Neural cell (in vitro differentiated cells): ENCODE data around the gene COL15A1. TPM values are rescaled to one million over a fixed set of nuclear protein-coding genes. Genes with fewer than 3 reads are reported as not detected.

Experiments
- H2AFZ ChIP-seq: fragments of 200-600, 300-800 bp; sonication (generic), shearing (Covaris generic); 2 replicates; pipeline ENCODE4 v1.6.0; 2014; ENCODE audit warnings: low read depth, mild to moderate bottlenecking, antibody characterized with exemption, low read length, moderate library complexity
- H3F3A ChIP-seq: fragments of 200-600 bp; shearing (Covaris generic); 2 replicates; pipeline ENCODE4 v1.6.1; 2016; ENCODE audit warnings: mild to moderate bottlenecking, moderate library complexity, mixed read lengths, antibody characterized with exemption, low read length; ENCODE audit not compliant: insufficient read depth, poor library complexity, severe bottlenecking
- H3K27ac ChIP-seq: fragments of 200-600, 300-800 bp; sonication (generic), shearing (Covaris generic); 2 replicates; pipeline ENCODE4 v1.5.1; 2014; ENCODE audit warnings: mild to moderate bottlenecking, low read length, moderate library complexity
- H3K27me3 ChIP-seq: fragments of 300-800, 200-600 bp; sonication (generic), shearing (Covaris generic); 2 replicates; pipeline ENCODE4 v1.6.0; 2014; ENCODE audit warnings: mild to moderate bottlenecking, low read depth, low read length, moderate library complexity; ENCODE audit not compliant: insufficient read depth
- H3K36me3 ChIP-seq: fragments of 300-800, 200-600 bp; sonication (generic), shearing (Covaris generic); 2 replicates; pipeline ENCODE4 v1.5.1; 2014; ENCODE audit warnings: mild to moderate bottlenecking, antibody characterized with exemption, low read length, moderate library complexity; ENCODE audit not compliant: insufficient read depth
- H3K4me2 ChIP-seq: fragments of 300-800, 200-600 bp; sonication (generic), shearing (Covaris generic); 2 replicates; pipeline ENCODE4 v1.6.0; 2014; ENCODE audit warnings: mild to moderate bottlenecking, low read length
- H3K4me3 ChIP-seq: fragments of 300-800, 200-600 bp; sonication (generic), shearing (Covaris generic); 2 replicates; pipeline ENCODE4 v1.5.1; 2014; ENCODE audit warnings: mild to moderate bottlenecking, low read length, moderate library complexity
- H3K79me2 ChIP-seq: fragments of 200-600 bp; shearing (Covaris generic); replicated peaks from 2 replicates; pipeline ENCODE4 v1.6.0; 2014; ENCODE audit warnings: mild to moderate bottlenecking, low read length, moderate library complexity; ENCODE audit not compliant: insufficient read depth
- H3K9ac ChIP-seq: fragments of 300-800, 200-600 bp; sonication (generic), shearing (Covaris generic); 2 replicates; pipeline ENCODE4 v1.6.1; 2016; ENCODE audit warnings: mild to moderate bottlenecking, low read length, mixed read lengths
- H3K9me2 ChIP-seq: fragments of 200-600 bp; shearing (Covaris generic); 2 replicates; pipeline ENCODE4 v1.6.1; 2016; ENCODE audit warnings: mild to moderate bottlenecking, low read length, mixed read lengths; ENCODE audit not compliant: insufficient read depth
- H3K9me3 ChIP-seq: fragments of 200-600, 300-800 bp; sonication (generic), shearing (Covaris generic); 2 replicates; pipeline ENCODE4 v1.6.1; 2016; ENCODE audit warnings: mild to moderate bottlenecking, mixed run types, low read length, moderate library complexity, mixed read lengths
- H4K20me1 ChIP-seq: fragments of 200-600 bp; shearing (Covaris generic); 2 replicates; pipeline ENCODE4 v1.6.1; 2016; ENCODE audit warnings: mild to moderate bottlenecking, mixed run types; ENCODE audit not compliant: insufficient read depth
- CTCF ChIP-seq: fragments of 450-650 bp; IDR thresholded peaks from 2 replicates; pipeline ENCODE4 v1.5.1; 2014; ENCODE audit warnings: antibody characterized with exemption, mild to moderate bottlenecking, moderate library complexity; ENCODE audit not compliant: poor library complexity, severe bottlenecking
- EP300 ChIP-seq: fragments of 450-650 bp; conservative IDR thresholded peaks from 2 replicates; pipeline ENCODE4 v1.6.1; 2014; ENCODE audit warnings: antibody characterized with exemption, mild to moderate bottlenecking, moderate library complexity; ENCODE audit not compliant: poor library complexity, severe bottlenecking
- EZH2 ChIP-seq: fragments of 200-600, 300-800 bp; shearing (Covaris generic), sonication (generic); IDR thresholded peaks from 2 replicates; pipeline ENCODE4 v1.6.1; 2014; ENCODE audit warnings: antibody characterized with exemption, low read length, borderline replicate concordance, mild to moderate bottlenecking; ENCODE audit not compliant: insufficient read depth, poor library complexity, severe bottlenecking
- MXI1 ChIP-seq: fragments of 450-650 bp; conservative IDR thresholded peaks from 2 replicates; pipeline ENCODE4 v1.6.1; 2014; ENCODE audit warnings: antibody characterized with exemption, mild to moderate bottlenecking; ENCODE audit not compliant: poor library complexity, severe bottlenecking
- POLR2AphosphoS5 ChIP-seq: IDR thresholded peaks from 2 replicates; pipeline ENCODE4 v1.6.1; 2012
- RAD21 ChIP-seq: fragments of 450-650 bp; conservative IDR thresholded peaks from 2 replicates; pipeline ENCODE4 v1.6.1; 2014; ENCODE audit warnings: antibody characterized with exemption, mild to moderate bottlenecking, moderate library complexity
- REST ChIP-seq: IDR thresholded peaks from 2 replicates; pipeline ENCODE4 v1.6.1; 2012; ENCODE audit warnings: borderline replicate concordance
- SMC3 ChIP-seq: fragments of 450-650 bp; conservative IDR thresholded peaks from 2 replicates; pipeline ENCODE4 v1.6.1; 2014; ENCODE audit warnings: antibody characterized with exemption, mild to moderate bottlenecking, moderate library complexity; ENCODE audit not compliant: poor library complexity
- TAF1 ChIP-seq: IDR thresholded peaks from 2 replicates; pipeline ENCODE4 v1.6.1; 2012; ENCODE audit warnings: low read depth
- polyA plus RNA-seq: library from polyadenylated mRNA; depleted of rRNA; stranded (reverse); fragments of >200 nt; gene quantifications from 2 replicates; pipeline ENCODE4 v1.2.3, GENCODE V29; 2014

The COL15A1 gene
- polyA plus RNA-seq, 1 donor from 2014 or later, result 2.8 TPM

DNA sequence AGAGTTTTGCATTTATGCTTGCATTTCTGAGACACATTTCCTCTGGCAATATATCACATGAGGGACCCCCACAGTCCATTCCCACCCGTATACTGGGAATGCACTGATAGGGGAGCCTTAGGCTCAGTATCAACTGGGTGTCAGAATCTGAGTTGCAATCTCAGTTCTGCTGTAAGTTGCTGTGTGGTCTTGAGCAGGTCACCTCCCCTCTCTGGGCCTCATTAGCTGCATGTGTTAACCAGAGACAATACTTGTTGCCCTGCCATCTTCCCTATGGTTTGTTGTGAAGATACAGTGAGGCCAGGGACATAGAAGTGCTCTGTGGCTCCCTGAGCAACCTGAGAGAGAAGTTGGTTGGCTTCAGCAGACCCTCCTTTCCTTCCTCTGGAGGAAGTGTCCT is 105.5 kb downstream of the COL15A1 start:
- no peak overlapping the region for H3K4me2 ChIP-seq
- no peaks in the 10 kb centered on the region for H3K9me3 ChIP-seq
- TF ChIP-seq MXI1, result no peak
- no peak for TF ChIP-seq EP300
- no peak for TF ChIP-seq REST
- TF ChIP-seq RAD21, result no peak
- no peak for TF ChIP-seq TAF1
- TF ChIP-seq CTCF, result no peak
- no peak for TF ChIP-seq EZH2
- TF ChIP-seq SMC3, result no peak
- no peak for TF ChIP-seq POLR2AphosphoS5
- no peaks in the 10 kb centered on the region for H4K20me1 ChIP-seq
- no peak overlapping the region for H3K9ac ChIP-seq
- no peaks in the 10 kb centered on the region for H3K79me2 ChIP-seq
- H3K27ac ChIP-seq, result no peak overlapping the region
- H2AFZ ChIP-seq, result no peak overlapping the region
- no peak overlapping the region for H3K4me3 ChIP-seq
- H3K36me3 ChIP-seq, result no peaks in the 10 kb centered on the region
- no peaks in the 10 kb centered on the region for H3K27me3 ChIP-seq
- H3F3A ChIP-seq, result no peaks in the 10 kb centered on the region
- H3K9me2 ChIP-seq, result no peaks in the 10 kb centered on the region

GRCh38 chr9:99049641-99050040 is 105.9 kb downstream of the COL15A1 start:
- Histone ChIP-seq H3K4me3 (no peak overlapping the region), H3K9me3 (no peaks in the 10 kb centered on the region), H4K20me1 (no peaks in the 10 kb centered on the region), H3F3A (no peaks in the 10 kb centered on the region), H3K79me2 (no peaks in the 10 kb centered on the region), H3K9me2 (no peaks in the 10 kb centered on the region), H3K27ac (no peak overlapping the region), H3K9ac (no peak overlapping the region), H3K36me3 (no peaks in the 10 kb centered on the region), H2AFZ (no peak overlapping the region), H3K27me3 (no peaks in the 10 kb centered on the region), H3K4me2 (no peak overlapping the region)
- TF ChIP-seq TAF1, result no peak
- TF ChIP-seq EP300, result no peak
- no peak for TF ChIP-seq SMC3
- TF ChIP-seq REST, result no peak
- no peak for TF ChIP-seq EZH2
- TF ChIP-seq RAD21, result no peak
- TF ChIP-seq CTCF, result no peak
- no peak for TF ChIP-seq POLR2AphosphoS5
- no peak for TF ChIP-seq MXI1
